ACC112 (cell line): ENCODE results near the gene RAC3.

Source experiments
- H2AFZ ChIP-seq: fragments of 200-600 bp; sonication (generic); one replicate; pipeline ENCODE4 v1.6.0; 2017; ENCODE audit warnings: antibody characterized with exemption, low read length; ENCODE audit not compliant: unreplicated experiment
- H3K27ac ChIP-seq: fragments of 200-600 bp; sonication (generic); 2 replicates; pipeline ENCODE4 v1.5.1; 2014; ENCODE audit warnings: low read depth, mild to moderate bottlenecking, antibody characterized with exemption, low read length, moderate library complexity
- H3K27me3 ChIP-seq: fragments of 200-600 bp; sonication (generic); 2 replicates; pipeline ENCODE4 v1.6.1; 2014; ENCODE audit warnings: mild to moderate bottlenecking, antibody characterized with exemption, low read length, moderate library complexity, mixed read lengths; ENCODE audit not compliant: insufficient read depth
- H3K36me3 ChIP-seq: fragments of 200-600 bp; sonication (generic); 2 replicates; pipeline ENCODE4 v1.6.1; 2016; ENCODE audit warnings: mild to moderate bottlenecking, antibody characterized with exemption, low read length, moderate library complexity, mixed read lengths; ENCODE audit not compliant: insufficient read depth
- H3K4me1 ChIP-seq: fragments of 200-600 bp; sonication (generic); one replicate; pipeline ENCODE4 v1.6.1; 2016; ENCODE audit warnings: low read length, mixed read lengths; ENCODE audit not compliant: insufficient read depth, unreplicated experiment, control insufficient read depth
- H3K4me3 ChIP-seq: fragments of 200-600 bp; sonication (generic); 2 replicates; pipeline ENCODE4 v1.5.1; 2014; ENCODE audit warnings: mild to moderate bottlenecking, low read depth, low read length
- H3K79me2 ChIP-seq: fragments of 200-600 bp; sonication (generic); one replicate; pipeline ENCODE4 v1.6.0; 2016; ENCODE audit warnings: low read length; ENCODE audit not compliant: control insufficient read depth, unreplicated experiment, insufficient read depth

The RAC3 gene

DNA sequence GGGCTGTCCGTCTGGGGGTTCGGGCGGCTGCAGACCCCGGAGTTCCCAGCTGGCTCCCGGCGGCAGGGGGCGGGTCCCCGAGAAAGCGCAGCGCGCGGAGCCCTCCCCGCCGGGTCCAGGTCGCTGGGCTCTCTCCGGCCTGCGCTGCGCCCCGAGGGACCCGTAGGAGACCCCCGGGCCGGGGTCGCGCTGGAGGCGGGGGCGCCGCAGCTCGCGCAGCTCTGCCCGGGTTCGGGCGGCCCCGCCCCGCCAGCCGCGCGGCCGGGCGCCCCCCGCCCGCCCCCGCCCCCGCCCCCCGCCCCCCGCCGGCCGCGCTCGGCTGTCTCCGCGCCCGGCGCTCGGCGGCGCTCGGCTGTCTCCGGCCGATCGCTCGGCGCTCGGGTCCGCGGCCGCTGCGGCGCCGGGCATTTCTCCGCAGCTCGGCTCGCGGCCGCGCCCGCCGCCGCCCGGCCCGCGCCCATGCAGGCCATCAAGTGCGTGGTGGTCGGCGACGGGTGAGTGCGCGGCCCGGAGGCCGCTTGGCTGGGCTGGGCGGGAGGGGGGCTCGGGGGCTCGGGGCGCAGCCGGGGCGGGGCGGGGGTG is at the start of gene RAC3:
Gene RAC3 (plus strand): TSS at position 376 of the 582 bp plus-strand sequence. CDS start 84 bp downstream, at position 460.
- peak within 1 kb of the TSS; percentile 74 for H3K4me3 ChIP-seq
- H3K79me2 ChIP-seq, result no peaks in the 10 kb centered on the region
- H3K27ac ChIP-seq, result no peak within 1 kb of the TSS
- H3K36me3 ChIP-seq, result no peaks in the 10 kb centered on the region
- peaks cover 4% of the 10 kb centered on the region for H3K4me1 ChIP-seq
- H2AFZ ChIP-seq, result peak within 1 kb of the TSS; percentile 33
- H3K27me3 ChIP-seq, result no peaks in the 10 kb centered on the region

GRCh38 chr17:81983011-81983638 is 48.4 kb upstream of the RAC3 start:
- H3K79me2 ChIP-seq, result no peaks in the 10 kb centered on the region
- no peak overlapping the region for H2AFZ ChIP-seq
- peaks cover 2% of the 10 kb centered on the region for H3K4me1 ChIP-seq
- no peak overlapping the region for H3K27ac ChIP-seq
- no peak overlapping the region for H3K4me3 ChIP-seq
- no peaks in the 10 kb centered on the region for H3K27me3 ChIP-seq
- no peaks in the 10 kb centered on the region for H3K36me3 ChIP-seq

DNA sequence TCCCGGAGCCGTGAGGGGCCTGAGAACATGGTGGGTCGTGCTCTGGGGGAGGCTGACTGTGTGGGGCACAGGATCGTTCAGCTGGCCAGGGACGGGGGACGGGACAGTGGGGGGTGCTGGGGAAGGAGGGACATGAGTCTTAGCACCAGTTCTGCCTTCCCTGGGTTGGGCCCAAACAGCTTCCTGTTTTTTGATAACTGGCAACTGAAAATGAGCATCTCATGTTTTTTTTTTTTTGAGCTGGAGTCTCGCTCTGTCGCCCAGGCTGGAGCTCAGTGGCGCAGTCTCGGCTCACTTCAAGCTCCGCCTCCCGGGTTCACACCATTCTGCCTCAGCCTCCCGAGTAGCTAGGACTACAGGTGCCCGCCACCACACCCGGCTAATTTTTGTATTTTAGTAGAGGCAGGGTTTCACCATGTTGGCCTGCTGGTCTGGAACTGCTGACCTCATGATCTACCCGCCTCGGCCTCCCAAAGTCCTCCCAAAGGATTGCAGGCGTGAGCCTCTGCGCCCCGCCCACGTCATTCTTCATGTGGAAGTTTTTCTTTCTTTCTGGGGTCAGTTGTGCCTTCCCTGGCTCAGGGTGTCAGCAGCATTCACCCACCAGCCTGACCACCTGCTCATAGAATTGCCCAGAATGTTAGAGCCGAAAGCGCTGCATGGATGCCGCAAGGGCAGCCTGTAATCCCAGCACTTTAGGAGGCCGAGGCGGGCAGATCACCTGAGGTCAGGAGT is 47.7 kb upstream of the RAC3 start:
- H2AFZ ChIP-seq, result no peak overlapping the region
- no peaks in the 10 kb centered on the region for H3K4me1 ChIP-seq
- no peaks in the 10 kb centered on the region for H3K36me3 ChIP-seq
- no peaks in the 10 kb centered on the region for H3K27me3 ChIP-seq
- no peak overlapping the region for H3K27ac ChIP-seq
- H3K79me2 ChIP-seq, result no peaks in the 10 kb centered on the region
- H3K4me3 ChIP-seq, result no peak overlapping the region

- no peak overlapping the region for H2AFZ ChIP-seq
- no peaks in the 10 kb centered on the region for H3K79me2 ChIP-seq
- H3K36me3 ChIP-seq, result no peaks in the 10 kb centered on the region
- H3K27me3 ChIP-seq, result no peaks in the 10 kb centered on the region
- no peak overlapping the region for H3K27ac ChIP-seq
- no peaks in the 10 kb centered on the region for H3K4me1 ChIP-seq
- H3K4me3 ChIP-seq, result no peak overlapping the region
Observed at GRCh38 chr17:81984773-81985410, 46.6 kb upstream of the RAC3 start.

DNA sequence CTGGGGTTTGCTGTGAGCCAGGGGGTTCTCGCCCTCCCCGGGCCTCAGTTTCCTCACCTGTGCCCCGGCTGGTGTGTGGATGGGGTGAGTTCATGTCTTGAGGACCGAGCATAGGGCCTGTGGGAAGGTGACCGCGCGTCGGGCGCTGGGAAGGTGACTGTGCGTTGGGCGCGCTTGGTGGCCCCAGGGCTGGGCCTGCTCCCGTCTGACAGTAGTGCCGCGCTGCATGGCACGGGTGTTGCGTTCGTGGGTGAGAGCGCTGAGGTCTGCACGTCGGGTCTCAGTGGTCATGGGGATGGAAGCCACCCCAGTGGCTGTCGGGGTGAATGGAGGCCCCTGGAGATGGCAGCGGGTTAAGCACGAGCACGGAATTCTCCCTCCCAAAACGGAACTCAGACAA is 44.9 kb upstream of the RAC3 start:
- Histone ChIP-seq H3K4me1 (peaks cover 2% of the 10 kb centered on the region), H3K36me3 (no peaks in the 10 kb centered on the region), H2AFZ (no peak overlapping the region), H3K27ac (no peak overlapping the region), H3K79me2 (no peaks in the 10 kb centered on the region), H3K4me3 (no peak overlapping the region), H3K27me3 (no peaks in the 10 kb centered on the region)

DNA sequence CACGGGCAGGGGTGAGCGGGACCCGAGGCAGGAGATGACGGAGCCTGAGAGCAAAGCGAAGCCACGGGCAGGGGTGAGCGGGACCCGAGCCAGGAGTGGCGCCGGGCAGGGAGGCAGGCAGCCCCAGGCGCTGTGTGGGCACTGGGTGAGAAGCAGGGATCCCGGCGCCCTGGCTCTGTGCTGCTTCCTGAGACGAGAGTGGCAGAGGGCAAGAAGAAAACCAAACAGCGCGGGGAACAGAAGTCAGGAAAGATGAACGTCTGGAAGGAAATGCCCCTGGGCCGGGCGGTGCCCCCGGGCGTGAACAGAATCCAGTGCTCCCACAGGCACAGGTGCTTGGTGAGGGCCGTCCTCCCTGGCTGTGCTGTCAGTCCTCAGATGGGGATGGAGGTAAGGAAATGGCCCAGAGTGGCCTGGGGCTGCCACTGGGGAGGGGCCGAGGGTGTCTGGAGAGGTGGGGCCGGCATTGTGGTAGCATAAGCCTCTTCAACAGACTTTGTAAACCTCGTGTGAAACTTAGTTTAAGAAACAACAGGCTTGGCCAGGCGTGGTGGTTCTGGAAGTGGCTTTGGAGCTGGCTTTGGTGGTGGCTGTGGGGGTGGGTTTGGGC is 44.2 kb upstream of the RAC3 start:
- Histone ChIP-seq H3K4me1 (peaks cover 8% of the 10 kb centered on the region), H3K27me3 (no peaks in the 10 kb centered on the region), H3K4me3 (no peak overlapping the region), H3K79me2 (no peaks in the 10 kb centered on the region), H3K36me3 (no peaks in the 10 kb centered on the region), H2AFZ (no peak overlapping the region), H3K27ac (no peak overlapping the region)

DNA sequence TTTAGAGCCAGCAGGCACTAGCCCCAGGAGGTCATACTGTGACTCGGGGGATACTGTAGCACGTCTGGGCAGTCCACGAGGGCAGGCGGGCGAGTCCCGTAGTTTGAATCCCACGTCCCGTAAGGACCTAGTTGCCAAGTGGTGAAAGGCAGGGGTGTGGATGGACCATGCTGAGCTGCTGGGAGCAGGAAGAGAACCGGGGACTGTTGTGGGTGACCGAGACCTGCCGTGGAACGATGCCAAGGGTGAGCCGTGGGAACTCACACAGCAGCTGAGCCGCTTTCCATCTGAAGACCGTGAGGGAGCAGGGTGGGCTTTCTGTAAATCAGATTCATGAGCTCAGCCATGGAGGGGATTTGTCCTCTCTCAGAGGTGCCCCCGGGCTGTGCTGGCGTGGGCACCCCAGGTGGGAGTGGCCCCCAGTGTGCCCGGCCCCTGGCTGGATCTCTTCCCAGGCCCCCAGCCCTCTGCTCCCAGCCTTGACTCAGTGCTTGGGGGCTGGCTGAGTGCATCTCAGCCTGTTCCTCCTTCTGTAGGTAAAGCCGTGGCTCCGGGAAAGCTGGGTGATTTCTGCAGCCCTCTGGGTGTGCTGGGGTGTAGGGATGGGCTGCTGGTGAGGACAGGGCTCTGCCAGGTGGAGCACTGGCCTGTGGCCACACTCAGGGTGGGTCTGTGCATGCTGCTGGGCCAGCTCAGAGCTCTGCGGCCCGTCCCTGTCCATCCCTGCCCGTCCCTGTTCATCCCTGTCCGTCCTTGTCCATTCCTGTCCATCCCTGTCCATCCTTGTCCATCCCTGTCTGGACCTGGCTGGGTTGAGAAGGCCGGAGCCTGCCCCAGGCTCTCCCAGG is 40.4 kb upstream of the RAC3 start:
- H2AFZ ChIP-seq, result no peak overlapping the region
- no peaks in the 10 kb centered on the region for H3K27me3 ChIP-seq
- H3K36me3 ChIP-seq, result no peaks in the 10 kb centered on the region
- H3K4me1 ChIP-seq, result peaks cover 8% of the 10 kb centered on the region
- no peak overlapping the region for H3K4me3 ChIP-seq
- no peaks in the 10 kb centered on the region for H3K79me2 ChIP-seq
- no peak overlapping the region for H3K27ac ChIP-seq

GRCh38 chr17:81991684-81992305 is 39.7 kb upstream of the RAC3 start:
- Histone ChIP-seq H3K36me3 (no peaks in the 10 kb centered on the region), H2AFZ (no peak overlapping the region), H3K79me2 (no peaks in the 10 kb centered on the region), H3K4me3 (no peak overlapping the region), H3K27ac (no peak overlapping the region), H3K27me3 (no peaks in the 10 kb centered on the region), H3K4me1 (peaks cover 8% of the 10 kb centered on the region)

DNA sequence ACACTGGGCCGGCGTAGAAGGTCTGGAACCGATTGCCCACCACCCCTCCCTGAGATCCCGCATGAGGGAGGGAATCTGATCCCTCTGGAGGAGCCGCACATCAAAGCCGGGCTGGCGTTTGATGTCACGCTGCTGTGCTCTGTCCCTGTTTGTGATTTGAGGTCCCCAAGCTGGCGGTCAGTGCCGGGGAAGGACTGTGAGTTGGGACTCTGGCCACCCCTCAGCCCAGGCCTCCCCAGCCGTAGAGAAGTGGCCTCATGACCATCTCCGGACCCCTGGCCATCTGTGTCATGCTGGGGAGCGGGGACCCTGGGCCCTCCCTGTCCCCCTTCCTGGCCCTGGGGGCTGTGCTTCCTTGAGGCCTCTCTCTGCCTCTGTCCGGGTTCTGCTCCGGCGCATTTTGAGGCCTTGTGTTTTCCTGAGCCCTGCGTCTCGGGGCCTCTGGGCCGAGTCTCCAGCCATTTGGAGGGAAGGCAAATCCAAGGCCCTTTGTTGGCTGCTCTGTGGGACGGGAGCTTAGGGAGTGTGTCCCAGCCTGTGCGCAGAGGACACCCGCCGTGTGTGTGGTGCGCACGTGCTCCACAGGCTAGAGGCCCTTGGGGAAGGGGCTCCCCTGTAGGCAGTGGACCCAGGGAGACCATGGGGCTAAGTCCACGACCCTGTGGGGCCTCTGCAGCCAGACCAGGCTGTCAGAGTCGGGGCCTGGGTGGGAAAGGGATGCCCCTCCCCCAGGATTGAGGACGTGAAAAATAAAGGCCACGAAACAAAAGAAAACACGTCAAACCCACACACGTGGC is 39.0 kb upstream of the RAC3 start:
- H3K36me3 ChIP-seq, result no peaks in the 10 kb centered on the region

More for the DNA sequence above, 39.0 kb upstream of the RAC3 start:
- Histone ChIP-seq H3K79me2 (no peaks in the 10 kb centered on the region), H3K4me1 (peaks cover 8% of the 10 kb centered on the region), H3K27ac (no peak overlapping the region), H2AFZ (no peak overlapping the region), H3K4me3 (no peak overlapping the region), H3K27me3 (no peaks in the 10 kb centered on the region)
